Measurements from ENCODE around the gene LMOD1. TPM values are rescaled to one million over a fixed set of nuclear protein-coding genes. Genes with fewer than 3 reads are reported as not detected.

LMOD1 gene
- total and polyA plus RNA-seq, 2 donors (not counting 1 experiment from before 2014, with no cell fraction given): not detected

DNA sequence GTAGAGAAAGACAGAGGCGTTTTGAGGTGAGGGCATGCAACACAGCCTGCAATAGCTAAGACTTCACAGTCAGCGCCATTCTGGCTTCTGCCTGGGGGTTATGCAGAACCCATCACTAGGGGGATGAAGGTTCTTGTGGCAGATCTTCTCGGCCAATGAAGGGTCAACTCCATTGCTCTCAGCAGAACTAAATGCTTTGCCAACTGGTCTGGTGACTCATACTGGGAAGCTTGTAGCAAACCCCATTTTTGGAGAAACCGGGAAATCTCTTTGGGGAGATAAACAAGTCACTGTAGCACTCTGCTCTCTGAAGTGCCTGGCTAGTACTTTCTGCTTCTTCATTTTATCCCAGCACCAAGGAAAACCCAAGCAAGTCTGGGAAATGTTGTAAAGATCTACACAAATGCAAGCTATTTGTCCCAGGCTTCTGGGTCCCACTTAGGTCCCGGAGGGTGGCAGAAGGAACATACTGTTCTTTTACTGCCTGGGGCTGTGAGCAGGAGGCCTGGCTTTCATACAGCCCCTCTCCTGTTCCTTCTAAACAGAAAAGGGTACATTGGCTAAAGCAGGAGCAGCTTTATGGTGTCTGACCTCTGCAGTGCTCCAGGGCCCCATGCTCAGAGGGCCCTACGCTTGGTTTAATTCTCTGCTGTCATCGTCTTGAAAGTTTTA lies 28.9 kb downstream of the LMOD1 start:
- Histone ChIP-seq H3K36me3 (replicated peaks in 1 of 2; ENCODE audit: control extremely low read depth in 1 of 2, control insufficient read depth in 1 of 2, extremely low read depth in 1 of 2, insufficient read depth in 2 of 2, low read length in 1 of 2) (no peaks in the 10 kb centered on the region), H3K79me2 (ENCODE audit: control insufficient read depth, insufficient read depth, low read length) (no peaks in the 10 kb centered on the region), H3K4me1 (ENCODE audit: control insufficient read depth in 2 of 2, insufficient read depth in 2 of 2, low read length in 2 of 2) (no peaks in the 10 kb centered on the region), H3K27ac (ENCODE audit: low read length in 2 of 2) (no peak overlapping the region), H4K20me1 (ENCODE audit: control insufficient read depth, insufficient read depth, low read length, poor library complexity, severe bottlenecking) (no peaks in the 10 kb centered on the region), H2AFZ (ENCODE audit: insufficient read depth, low read depth, low read length, poor library complexity, severe bottlenecking) (no peak overlapping the region), H3K27me3 (replicated peaks in 1 of 4; ENCODE audit: control extremely low read depth in 1 of 4, control insufficient read depth in 3 of 4, insufficient read depth in 4 of 4, low read length in 3 of 4) (peaks cover 0 to 6% (median 0%) of the 10 kb centered on the region in 4 experiments), H3K4me2 (replicated peaks; ENCODE audit: low read depth, low read length, poor library complexity, severe bottlenecking) (no peak overlapping the region), H3K9me3 (ENCODE audit: control extremely low read depth in 1 of 3, control insufficient read depth in 2 of 3, insufficient read depth in 1 of 3, low read length in 2 of 3) (no peaks in the 10 kb centered on the region), H3K4me3 (ENCODE audit: control extremely low read depth in 1 of 5, extremely low read depth in 1 of 5, insufficient read depth in 1 of 5, low read depth in 2 of 5, low read length in 4 of 5) (no peak overlapping the region), H3K9ac (ENCODE audit: low read length) (no peak overlapping the region)
- WGBS (ENCODE audit: insufficient coverage): 89% methylated on average over 7 of the region's 7 CpGs
- Mint-ChIP-seq H3K4me1 (no peaks in the 10 kb centered on the region), H3K9me3 (ENCODE audit: insufficient read depth) (no peaks in the 10 kb centered on the region), H3K4me3 (no peak overlapping the region), H3K27ac (no peak overlapping the region), H3K27me3 (peaks cover 41% of the 10 kb centered on the region)
- TF ChIP-seq, protein P1, sequence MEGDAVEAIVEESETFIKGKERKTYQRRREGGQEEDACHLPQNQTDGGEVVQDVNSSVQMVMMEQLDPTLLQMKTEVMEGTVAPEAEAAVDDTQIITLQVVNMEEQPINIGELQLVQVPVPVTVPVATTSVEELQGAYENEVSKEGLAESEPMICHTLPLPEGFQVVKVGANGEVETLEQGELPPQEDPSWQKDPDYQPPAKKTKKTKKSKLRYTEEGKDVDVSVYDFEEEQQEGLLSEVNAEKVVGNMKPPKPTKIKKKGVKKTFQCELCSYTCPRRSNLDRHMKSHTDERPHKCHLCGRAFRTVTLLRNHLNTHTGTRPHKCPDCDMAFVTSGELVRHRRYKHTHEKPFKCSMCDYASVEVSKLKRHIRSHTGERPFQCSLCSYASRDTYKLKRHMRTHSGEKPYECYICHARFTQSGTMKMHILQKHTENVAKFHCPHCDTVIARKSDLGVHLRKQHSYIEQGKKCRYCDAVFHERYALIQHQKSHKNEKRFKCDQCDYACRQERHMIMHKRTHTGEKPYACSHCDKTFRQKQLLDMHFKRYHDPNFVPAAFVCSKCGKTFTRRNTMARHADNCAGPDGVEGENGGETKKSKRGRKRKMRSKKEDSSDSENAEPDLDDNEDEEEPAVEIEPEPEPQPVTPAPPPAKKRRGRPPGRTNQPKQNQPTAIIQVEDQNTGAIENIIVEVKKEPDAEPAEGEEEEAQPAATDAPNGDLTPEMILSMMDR (IDR thresholded peaks at IDR 0.05): no peak
- TF ChIP-seq EZH2 (IDR thresholded peaks at IDR 0.05; ENCODE audit: borderline replicate concordance, insufficient read depth, low read depth, low read length, poor library complexity, severe bottlenecking): no peak
- CTCF ChIA-PET: no interaction called here
- DNase-seq (no peak), ATAC-seq (ENCODE audit: low read depth) (no peak)
- intact Hi-C loops (cut with micrococcal nuclease): no loop called here
- POLR2A ChIA-PET: no interaction called here

DNA sequence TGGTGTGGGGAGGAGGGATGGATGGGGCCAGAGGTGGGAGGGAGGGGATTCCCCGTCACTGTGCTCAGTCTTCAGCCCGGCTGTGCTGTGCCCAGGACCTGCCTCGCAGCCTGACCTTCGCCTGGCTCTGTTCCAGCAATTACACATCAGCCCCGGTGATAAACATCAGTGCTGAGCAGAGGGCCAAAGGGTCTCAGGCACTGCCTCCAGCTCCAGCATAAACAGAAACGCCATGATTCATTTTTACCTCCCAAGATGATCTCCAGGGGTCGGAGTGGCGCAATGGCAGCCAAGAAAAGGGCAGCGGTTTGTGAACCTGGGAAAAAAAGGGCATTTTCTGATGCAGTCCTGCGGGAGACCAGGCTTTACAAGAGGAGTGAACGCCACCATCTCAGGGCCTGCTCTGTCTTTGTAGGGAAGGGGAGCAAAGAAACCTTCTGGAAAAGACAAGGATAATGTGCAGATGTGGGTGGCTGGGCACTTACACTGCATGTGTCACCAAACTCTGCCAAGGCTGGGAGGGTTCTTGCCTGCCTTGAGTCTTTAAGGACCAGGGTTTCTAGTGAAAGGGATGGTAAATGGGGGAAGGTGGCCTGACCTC lies 29.6 kb downstream of the LMOD1 start:
- no peak for ATAC-seq (ENCODE audit: low read depth)
- no peaks in the 10 kb centered on the region for H3K79me2 ChIP-seq (ENCODE audit: control insufficient read depth, insufficient read depth, low read length)
- intact Hi-C loops (cut with micrococcal nuclease): no loop called here
- no peak overlapping the region for H3K27ac Mint-ChIP-seq
- H3K4me3 Mint-ChIP-seq: no peak overlapping the region
- peaks cover 0 to 6% (median 0%) of the 10 kb centered on the region in 4 experiments for H3K27me3 ChIP-seq (replicated peaks in 1 of 4; ENCODE audit: control extremely low read depth in 1 of 4, control insufficient read depth in 3 of 4, insufficient read depth in 4 of 4, low read length in 3 of 4)
- H3K4me2 ChIP-seq (replicated peaks; ENCODE audit: low read depth, low read length, poor library complexity, severe bottlenecking): no peak overlapping the region
- DNase-seq: no peak
- peaks cover 36% of the 10 kb centered on the region for H3K27me3 Mint-ChIP-seq
- 60% methylated on average over 10 of the region's 11 CpGs for WGBS (ENCODE audit: insufficient coverage)
- H4K20me1 ChIP-seq (ENCODE audit: control insufficient read depth, insufficient read depth, low read length, poor library complexity, severe bottlenecking): no peaks in the 10 kb centered on the region
- no peaks in the 10 kb centered on the region for H3K36me3 ChIP-seq (replicated peaks in 1 of 2; ENCODE audit: control extremely low read depth in 1 of 2, control insufficient read depth in 1 of 2, extremely low read depth in 1 of 2, insufficient read depth in 2 of 2, low read length in 1 of 2)
- ChIA-PET POLR2A (no interaction called here), CTCF (interaction anchor here (0.7 kb wide), 1 partner anchor 22 kb away, joined by 3 read pairs; no protein-coding TSS in a partner anchor)
- H3K9ac ChIP-seq (ENCODE audit: low read length): no peak overlapping the region
- no peak overlapping the region for H3K27ac ChIP-seq (ENCODE audit: low read length in 2 of 2)
- H2AFZ ChIP-seq (ENCODE audit: insufficient read depth, low read depth, low read length, poor library complexity, severe bottlenecking): no peak overlapping the region
- TF ChIP-seq EZH2 (IDR thresholded peaks at IDR 0.05; ENCODE audit: borderline replicate concordance, insufficient read depth, low read depth, low read length, poor library complexity, severe bottlenecking): no peak
- TF ChIP-seq, protein P1 (IDR thresholded peaks at IDR 0.05): no peak
- H3K9me3 Mint-ChIP-seq (ENCODE audit: insufficient read depth): no peaks in the 10 kb centered on the region
- H3K4me1 ChIP-seq (ENCODE audit: control insufficient read depth in 2 of 2, insufficient read depth in 2 of 2, low read length in 2 of 2): no peaks in the 10 kb centered on the region
- H3K4me3 ChIP-seq (ENCODE audit: control extremely low read depth in 1 of 5, extremely low read depth in 1 of 5, insufficient read depth in 1 of 5, low read depth in 2 of 5, low read length in 4 of 5): no peak overlapping the region
- H3K9me3 ChIP-seq (ENCODE audit: control extremely low read depth in 1 of 3, control insufficient read depth in 2 of 3, insufficient read depth in 1 of 3, low read length in 2 of 3): no peaks in the 10 kb centered on the region
- no peaks in the 10 kb centered on the region for H3K4me1 Mint-ChIP-seq

Data from B cell (primary cell).